Mononuclear cell (primary cell): ENCODE data around the gene LRMDA. TPM values are rescaled to one million over a fixed set of nuclear protein-coding genes. Genes with fewer than 3 reads are reported as not detected.

Source experiments
- H3K27me3 ChIP-seq: 2 replicates; pipeline ENCODE4 v1.6.0; 2011; ENCODE audit warnings: low read length, control low read depth; ENCODE audit not compliant: insufficient read depth
- H3K4me1 ChIP-seq: 2 replicates; pipeline ENCODE4 v1.5.1; 2011; ENCODE audit warnings: mild to moderate bottlenecking, low read length, control low read depth; ENCODE audit not compliant: insufficient read depth
- H3K4me3 ChIP-seq: 2 replicates; pipeline ENCODE4 v1.5.1; 2011; ENCODE audit warnings: mild to moderate bottlenecking, low read length, moderate library complexity
- H3K9me3 ChIP-seq: 2 replicates; pipeline ENCODE4 v1.5.1; 2011; ENCODE audit warnings: low read depth, mild to moderate bottlenecking, control low read depth, low read length
- total RNA-seq: library from RNA; depleted of rRNA; stranded (reverse); fragments of >200 nt; gene quantifications from one replicate; pipeline ENCODE4 v1.2.3, GENCODE V29; 2012

Gene LRMDA
- total RNA-seq, 1 donor, result 7.6 TPM

GRCh38 chr10:75464478-75465449 is 33.3 kb downstream of the LRMDA start:
- H3K27me3 ChIP-seq, result no peaks in the 10 kb centered on the region
- no peaks in the 10 kb centered on the region for H3K9me3 ChIP-seq
- H3K4me1 ChIP-seq, result peaks cover 17% of the 10 kb centered on the region
- H3K4me3 ChIP-seq, result no peak overlapping the region

- Histone ChIP-seq H3K4me3 (no peak overlapping the region), H3K4me1 (peaks cover 24% of the 10 kb centered on the region), H3K27me3 (no peaks in the 10 kb centered on the region), H3K9me3 (no peaks in the 10 kb centered on the region)
Measured at GRCh38 chr10:75465450-75465827, 34.0 kb downstream of the LRMDA start.

GRCh38 chr10:75466001-75466400 is 34.6 kb downstream of the LRMDA start:
- Histone ChIP-seq H3K4me1 (peaks cover 29% of the 10 kb centered on the region), H3K27me3 (no peaks in the 10 kb centered on the region), H3K9me3 (no peaks in the 10 kb centered on the region), H3K4me3 (no peak overlapping the region)

- H3K9me3 ChIP-seq, result no peaks in the 10 kb centered on the region
- no peak overlapping the region for H3K4me3 ChIP-seq
- peaks cover 37% of the 10 kb centered on the region for H3K4me1 ChIP-seq
- no peaks in the 10 kb centered on the region for H3K27me3 ChIP-seq
Measured at GRCh38 chr10:75466886-75467285, 35.5 kb downstream of the LRMDA start.

GRCh38 chr10:75468612-75469005 is 37.2 kb downstream of the LRMDA start:
- no peaks in the 10 kb centered on the region for H3K27me3 ChIP-seq
- no peaks in the 10 kb centered on the region for H3K9me3 ChIP-seq
- H3K4me3 ChIP-seq, result no peak overlapping the region
- H3K4me1 ChIP-seq, result peaks cover 48% of the 10 kb centered on the region

- no peaks in the 10 kb centered on the region for H3K9me3 ChIP-seq
- H3K4me3 ChIP-seq, result no peak overlapping the region
- H3K27me3 ChIP-seq, result no peaks in the 10 kb centered on the region
- peaks cover 48% of the 10 kb centered on the region for H3K4me1 ChIP-seq
Measured at GRCh38 chr10:75469006-75469616, 37.7 kb downstream of the LRMDA start.

GRCh38 chr10:75470901-75471300 is 39.5 kb downstream of the LRMDA start:
- Histone ChIP-seq H3K9me3 (no peaks in the 10 kb centered on the region), H3K4me3 (no peak overlapping the region), H3K27me3 (no peaks in the 10 kb centered on the region), H3K4me1 (peaks cover 48% of the 10 kb centered on the region)

GRCh38 chr10:75472685-75473084 is 41.3 kb downstream of the LRMDA start:
- Histone ChIP-seq H3K9me3 (no peaks in the 10 kb centered on the region), H3K4me3 (no peak overlapping the region), H3K4me1 (peaks cover 48% of the 10 kb centered on the region), H3K27me3 (no peaks in the 10 kb centered on the region)

- Histone ChIP-seq H3K9me3 (no peaks in the 10 kb centered on the region), H3K4me1 (peaks cover 38% of the 10 kb centered on the region), H3K4me3 (no peak overlapping the region), H3K27me3 (no peaks in the 10 kb centered on the region)
Measured at GRCh38 chr10:75474106-75474505, 42.7 kb downstream of the LRMDA start.

- Histone ChIP-seq H3K27me3 (no peaks in the 10 kb centered on the region), H3K4me1 (peaks cover 22% of the 10 kb centered on the region), H3K9me3 (no peaks in the 10 kb centered on the region), H3K4me3 (no peak overlapping the region)
Measured at GRCh38 chr10:75475460-75476182, 44.2 kb downstream of the LRMDA start.

- Histone ChIP-seq H3K4me3 (no peak overlapping the region), H3K9me3 (no peaks in the 10 kb centered on the region), H3K4me1 (peaks cover 15% of the 10 kb centered on the region), H3K27me3 (no peaks in the 10 kb centered on the region)
Measured at GRCh38 chr10:75476569-75476968, 45.1 kb downstream of the LRMDA start.

GRCh38 chr10:75476985-75477384 is 45.6 kb downstream of the LRMDA start:
- Histone ChIP-seq H3K27me3 (no peaks in the 10 kb centered on the region), H3K4me3 (no peak overlapping the region), H3K4me1 (peaks cover 11% of the 10 kb centered on the region), H3K9me3 (no peaks in the 10 kb centered on the region)

GRCh38 chr10:75477680-75478079 is 46.3 kb downstream of the LRMDA start:
- Histone ChIP-seq H3K4me3 (no peak overlapping the region), H3K9me3 (no peaks in the 10 kb centered on the region), H3K27me3 (no peaks in the 10 kb centered on the region), H3K4me1 (peaks cover 4% of the 10 kb centered on the region)

- no peaks in the 10 kb centered on the region for H3K4me1 ChIP-seq
- H3K4me3 ChIP-seq, result no peak overlapping the region
- H3K9me3 ChIP-seq, result no peaks in the 10 kb centered on the region
- no peaks in the 10 kb centered on the region for H3K27me3 ChIP-seq
Measured at GRCh38 chr10:75480374-75480773, 49.0 kb downstream of the LRMDA start.

- Histone ChIP-seq H3K27me3 (no peaks in the 10 kb centered on the region), H3K4me1 (no peaks in the 10 kb centered on the region), H3K9me3 (no peaks in the 10 kb centered on the region), H3K4me3 (no peak overlapping the region)
Measured at GRCh38 chr10:75483188-75483587, 51.8 kb downstream of the LRMDA start.
